DOHH2 (cell line): Measurements from ENCODE around the gene RTL5.

Source experiments
- EZH2phosphoT487 ChIP-seq: fragments of 200-600 bp; sonication (generic); IDR thresholded peaks from 2 replicates; pipeline ENCODE4 v1.6.1; 2017; ENCODE audit warnings: borderline replicate concordance, mild to moderate bottlenecking, antibody characterized with exemption, low read length, moderate library complexity, mixed read lengths
- TF ChIP-seq, protein P1 (sequence below): fragments of 200-600 bp; sonication (generic); IDR thresholded peaks from one replicate; pipeline ENCODE4 v1.5.1; 2014; ENCODE audit warnings: antibody characterized with exemption, mild to moderate bottlenecking, low read depth, low read length; ENCODE audit not compliant: poor library complexity, severe bottlenecking

DNA sequence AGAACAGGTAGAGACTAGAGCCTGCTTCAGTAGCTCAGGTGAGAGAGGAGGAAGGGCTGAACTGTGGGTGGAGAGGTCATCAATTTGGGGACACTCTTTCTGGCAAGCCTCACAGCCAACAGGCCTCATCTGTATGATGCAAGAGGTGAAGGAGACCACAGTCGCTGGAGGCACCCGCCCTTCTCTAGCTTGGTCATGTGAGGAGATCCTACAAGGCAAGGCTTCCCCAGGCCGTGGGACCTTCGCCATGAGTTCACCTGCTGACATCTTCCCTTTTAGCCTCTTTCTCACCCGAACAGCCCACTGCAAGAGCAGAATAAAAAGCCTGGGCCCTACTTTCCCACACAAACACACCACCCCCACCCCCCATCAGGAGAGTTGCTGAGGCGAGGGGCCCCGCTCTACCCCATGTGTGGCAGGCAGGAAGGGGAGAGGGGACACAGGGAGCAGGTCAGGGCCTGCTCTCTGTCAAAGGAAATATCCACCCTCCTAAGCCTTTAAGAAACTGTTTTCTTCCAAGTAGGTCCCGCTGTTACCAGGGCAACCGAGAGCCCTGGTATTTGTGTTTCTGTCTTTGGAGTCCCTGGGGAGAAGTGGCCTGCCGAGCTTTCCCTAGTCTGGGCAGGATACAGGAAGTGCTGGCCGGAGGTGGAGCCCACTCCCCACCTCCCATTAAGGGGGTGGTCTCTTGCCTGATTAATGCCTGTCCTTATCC is 8.1 kb downstream of the RTL5 start:
- TF ChIP-seq, protein P1, sequence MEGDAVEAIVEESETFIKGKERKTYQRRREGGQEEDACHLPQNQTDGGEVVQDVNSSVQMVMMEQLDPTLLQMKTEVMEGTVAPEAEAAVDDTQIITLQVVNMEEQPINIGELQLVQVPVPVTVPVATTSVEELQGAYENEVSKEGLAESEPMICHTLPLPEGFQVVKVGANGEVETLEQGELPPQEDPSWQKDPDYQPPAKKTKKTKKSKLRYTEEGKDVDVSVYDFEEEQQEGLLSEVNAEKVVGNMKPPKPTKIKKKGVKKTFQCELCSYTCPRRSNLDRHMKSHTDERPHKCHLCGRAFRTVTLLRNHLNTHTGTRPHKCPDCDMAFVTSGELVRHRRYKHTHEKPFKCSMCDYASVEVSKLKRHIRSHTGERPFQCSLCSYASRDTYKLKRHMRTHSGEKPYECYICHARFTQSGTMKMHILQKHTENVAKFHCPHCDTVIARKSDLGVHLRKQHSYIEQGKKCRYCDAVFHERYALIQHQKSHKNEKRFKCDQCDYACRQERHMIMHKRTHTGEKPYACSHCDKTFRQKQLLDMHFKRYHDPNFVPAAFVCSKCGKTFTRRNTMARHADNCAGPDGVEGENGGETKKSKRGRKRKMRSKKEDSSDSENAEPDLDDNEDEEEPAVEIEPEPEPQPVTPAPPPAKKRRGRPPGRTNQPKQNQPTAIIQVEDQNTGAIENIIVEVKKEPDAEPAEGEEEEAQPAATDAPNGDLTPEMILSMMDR, result no peak
- TF ChIP-seq EZH2phosphoT487, result no peak
